Measurements from ENCODE around the gene LAGE3.
A peak's percentile ranks its signal among the peaks of the same experiment; 100 is the strongest.

LAGE3 gene

GRCh38 chrX:154452823-154453222 is 26.3 kb downstream of the LAGE3 start:
- DNase-seq, result no peak

- DNase-seq, result no peak
Measured at GRCh38 chrX:154450312-154450711, 28.8 kb downstream of the LAGE3 start.

GRCh38 chrX:154449618-154450017 is 29.5 kb downstream of the LAGE3 start:
- DNase-seq, result no peak

- DNase-seq, result no peak
Measured at GRCh38 chrX:154448484-154448883, 30.6 kb downstream of the LAGE3 start.

- no peak for DNase-seq
Measured at GRCh38 chrX:154446430-154446829, 32.7 kb downstream of the LAGE3 start.

- DNase-seq, result no peak
Measured at GRCh38 chrX:154445776-154446175, 33.3 kb downstream of the LAGE3 start.

- no peak for DNase-seq
Measured at GRCh38 chrX:154444755-154445246, 34.3 kb downstream of the LAGE3 start.

- DNase-seq, result peak; percentile 65
Measured at GRCh38 chrX:154443992-154444754, 34.9 kb downstream of the LAGE3 start, which contains the start of gene FAM50A. Gene FAM50A (plus strand): TSS chrX:154444141. CDS start chrX:154444236, 95 bp downstream.

GRCh38 chrX:154443479-154443910 is 35.6 kb downstream of the LAGE3 start:
- DNase-seq, result no peak

- no peak for DNase-seq
Measured at GRCh38 chrX:154441984-154442707, 36.9 kb downstream of the LAGE3 start.

GRCh38 chrX:154441564-154441963 is 37.5 kb downstream of the LAGE3 start:
- DNase-seq, result no peak

GRCh38 chrX:154440623-154441357 is 38.3 kb downstream of the LAGE3 start:
- DNase-seq, result no peak

- DNase-seq, result no peak
Measured at GRCh38 chrX:154439841-154440240, 39.2 kb downstream of the LAGE3 start.

GRCh38 chrX:154437971-154438893 is 40.8 kb downstream of the LAGE3 start:
- no peak for DNase-seq

GRCh38 chrX:154436983-154437752 is 41.9 kb downstream of the LAGE3 start, which contains the start of gene GDI1:
Gene GDI1 (plus strand): TSS chrX:154437154. CDS start chrX:154437255, 101 bp downstream.
- DNase-seq, result peak; percentile 67

GRCh38 chrX:154436374-154436982 is 42.6 kb downstream of the LAGE3 start:
- DNase-seq, result peak; percentile 59

GRCh38 chrX:154435171-154435733 is 43.8 kb downstream of the LAGE3 start:
- no peak for DNase-seq

GRCh38 chrX:154434394-154435168 is 44.5 kb downstream of the LAGE3 start:
- no peak for DNase-seq

- no peak for DNase-seq
Measured at GRCh38 chrX:154433605-154434004, 45.5 kb downstream of the LAGE3 start.

GRCh38 chrX:154432210-154432609 is 46.9 kb downstream of the LAGE3 start:
- no peak for DNase-seq

Data from fibroblast of skin of right biceps (primary cell).